Thoracic aorta (tissue), 2 donors: Measurements from ENCODE around the gene AOC2. TPM values are rescaled to one million over a fixed set of nuclear protein-coding genes. Genes with fewer than 3 reads are reported as not detected.

ENCODE experiments used
- ATAC-seq: fragments of 150-250 bp; one replicate; pipeline ENCODE4 v1.8.0; 2017; ENCODE audit warnings: low read depth; ENCODE audit not compliant: insufficient number of reproducible peaks, low FRiP score
- DNase-seq: peaks from one replicate; pipeline ENCODE4 v3.0.0-alpha.2; 2020; ENCODE audit warnings: low spot score
- H3K27ac ChIP-seq, 2 donors: fragments of 200-600 bp; sonication (generic); 1 replicate in 1 of 2; 2 replicates in 1 of 2; pipeline ENCODE4 v1.5.1; 2016; ENCODE audit warnings: mild to moderate bottlenecking in 2 of 2, moderate library complexity in 2 of 2
- H3K27me3 ChIP-seq: fragments of 200-600 bp; sonication (generic); replicated peaks from 2 replicates; pipeline ENCODE4 v1.6.0; 2016; ENCODE audit warnings: mild to moderate bottlenecking; ENCODE audit not compliant: insufficient read depth
- H3K36me3 ChIP-seq: fragments of 200-600 bp; sonication (generic); one replicate; pipeline ENCODE4 v1.5.1; 2016
- H3K4me1 ChIP-seq, 2 donors: fragments of 200-600 bp; sonication (generic); 1 replicate in 1 of 2; 2 replicates in 1 of 2; pipeline versions ENCODE4 v1.5.1 to v1.6.0; 2016; ENCODE audit warnings: low read depth in 2 of 2, mild to moderate bottlenecking in 1 of 2; ENCODE audit not compliant: control insufficient read depth in 1 of 2
- H3K4me3 ChIP-seq: fragments of 200-600 bp; sonication (generic); 2 replicates; pipeline ENCODE4 v1.5.1; 2016; ENCODE audit warnings: mild to moderate bottlenecking
- H3K9me3 ChIP-seq: fragments of 200-600 bp; sonication (generic); 2 replicates; pipeline ENCODE4 v1.5.1; 2016
- CTCF ChIP-seq: fragments of 200-600 bp; sonication (generic); IDR thresholded peaks from one replicate; pipeline ENCODE4 v1.5.1; 2019; ENCODE audit warnings: antibody characterized with exemption
- total RNA-seq, 2 donors: library from RNA; depleted of rRNA; stranded (reverse); fragments of >200 nt; gene quantifications; one replicate each; pipeline versions ENCODE4 v1.1.0 to v1.2.3, GENCODE V29; 2016

AOC2 gene
- total RNA-seq, 2 donors from 2014 or later: 0.68 to 2.8 TPM

GRCh38 chr17:42819939-42820535 lies 24.3 kb upstream of the AOC2 start:
- ATAC-seq: no peak
- TF ChIP-seq CTCF: peak; percentile 41
- H3K27me3 ChIP-seq: no peaks in the 10 kb centered on the region
- no peak overlapping the region for H3K27ac ChIP-seq
- H3K9me3 ChIP-seq: no peaks in the 10 kb centered on the region
- H3K4me3 ChIP-seq: no peak overlapping the region
- H3K4me1 ChIP-seq: peaks cover 14 to 18% of the 10 kb centered on the region in 2 donors
- H3K36me3 ChIP-seq: peaks cover 49% of the 10 kb centered on the region
- no peak for DNase-seq

- no peak for DNase-seq
- Histone ChIP-seq H3K4me3 (no peak overlapping the region), H3K27me3 (no peaks in the 10 kb centered on the region), H3K36me3 (peaks cover 41% of the 10 kb centered on the region), H3K4me1 (peaks cover 14 to 18% of the 10 kb centered on the region in 2 donors), H3K9me3 (no peaks in the 10 kb centered on the region), H3K27ac (no peak overlapping the region)
- ATAC-seq: no peak
- no peak for TF ChIP-seq CTCF
Observed at GRCh38 chr17:42821176-42821575, 23.2 kb upstream of the AOC2 start.

- TF ChIP-seq CTCF: no peak
- Histone ChIP-seq H3K4me1 (peaks cover 12 to 22% of the 10 kb centered on the region in 2 donors), H3K27ac (no peak overlapping the region), H3K4me3 (no peak overlapping the region), H3K36me3 (no peaks in the 10 kb centered on the region), H3K27me3 (no peaks in the 10 kb centered on the region), H3K9me3 (no peaks in the 10 kb centered on the region)
- ATAC-seq: no peak
- DNase-seq: no peak
Observed at GRCh38 chr17:42827472-42827871, 16.9 kb upstream of the AOC2 start.

DNA sequence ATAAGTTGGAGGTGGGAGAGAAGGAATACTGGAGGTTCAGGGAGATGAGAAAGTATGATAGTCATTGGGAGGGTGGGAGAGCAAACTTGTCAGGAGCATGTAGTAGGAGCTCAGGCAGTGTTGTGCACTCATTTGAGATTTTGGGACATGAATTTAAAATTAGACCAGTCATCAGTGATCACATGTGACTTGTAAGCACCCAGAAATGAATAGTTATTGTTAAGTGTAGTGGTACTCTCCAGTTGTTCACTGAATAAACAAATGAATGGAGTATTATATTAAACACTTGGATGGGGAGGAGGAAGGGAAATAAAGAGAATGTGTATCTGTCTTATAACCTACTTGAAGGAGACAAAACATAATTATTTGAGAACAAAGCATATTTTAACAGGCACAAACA lies 13.4 kb upstream of the AOC2 start:
- no peak for DNase-seq
- no peak for ATAC-seq

More for the DNA sequence above, 13.4 kb upstream of the AOC2 start:
- Histone ChIP-seq H3K36me3 (no peaks in the 10 kb centered on the region), H3K9me3 (no peaks in the 10 kb centered on the region), H3K4me1 (peaks cover 9 to 20% of the 10 kb centered on the region in 2 donors), H3K27ac (no peak overlapping the region), H3K27me3 (no peaks in the 10 kb centered on the region), H3K4me3 (no peak overlapping the region)
- TF ChIP-seq CTCF: no peak
